Kidney tubule cell (primary cell): ENCODE measurements around the gene DLGAP4.

ENCODE experiments used
- DNase-seq: peaks from one replicate; pipeline ENCODE4 v3.0.0-alpha.2; 2018; ENCODE audit warnings: low spot score

The DLGAP4 gene

GRCh38 chr20:36333841-36334240, 27.7 kb downstream of the DLGAP4 start:
- no peak for DNase-seq

DNA sequence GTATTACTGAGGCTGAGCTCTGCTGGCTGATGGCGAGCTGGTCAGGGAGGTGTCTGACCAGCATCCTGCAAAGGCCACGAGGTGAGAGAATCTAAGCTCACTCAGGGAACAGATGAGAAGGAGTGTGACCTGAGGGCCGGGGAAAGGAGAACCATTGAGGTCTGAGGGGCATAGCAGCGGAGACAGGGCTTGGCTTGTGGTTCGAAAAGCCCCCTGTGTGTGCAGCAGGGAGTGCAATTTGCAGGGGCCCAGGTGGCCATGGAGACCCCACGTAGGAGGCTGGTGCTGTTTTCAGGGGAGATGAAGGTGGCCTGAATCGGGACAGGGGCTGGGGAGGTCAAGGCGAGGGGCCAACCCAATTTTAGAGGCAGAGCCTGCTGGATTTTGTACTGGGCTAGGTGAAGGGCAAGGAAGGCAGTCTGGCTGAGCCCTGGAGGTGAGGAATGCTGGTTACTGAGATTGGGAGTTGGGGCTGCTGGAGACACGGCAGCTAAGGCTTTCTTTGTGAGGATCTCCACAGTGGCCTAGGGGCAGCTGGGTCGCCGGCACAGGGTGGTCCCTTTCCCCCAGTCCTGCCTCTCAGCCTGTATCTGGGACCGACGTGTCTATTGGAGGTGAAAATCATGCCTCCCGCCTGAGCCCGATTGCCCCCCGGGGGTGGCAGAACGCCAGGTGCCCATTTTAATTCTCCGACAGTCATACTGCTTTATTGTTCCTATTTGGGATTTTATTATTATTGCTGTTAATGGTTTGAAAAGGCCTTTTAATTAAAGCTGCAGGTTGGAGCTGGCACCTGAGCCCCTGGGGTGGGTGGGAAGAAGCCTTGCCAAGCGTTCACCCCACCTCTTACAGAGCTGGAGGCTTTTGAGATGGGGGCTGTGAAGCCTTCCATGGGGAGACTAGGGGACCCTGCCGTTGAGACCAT, 28.4 kb downstream of the DLGAP4 start:
- no peak for DNase-seq

DNA sequence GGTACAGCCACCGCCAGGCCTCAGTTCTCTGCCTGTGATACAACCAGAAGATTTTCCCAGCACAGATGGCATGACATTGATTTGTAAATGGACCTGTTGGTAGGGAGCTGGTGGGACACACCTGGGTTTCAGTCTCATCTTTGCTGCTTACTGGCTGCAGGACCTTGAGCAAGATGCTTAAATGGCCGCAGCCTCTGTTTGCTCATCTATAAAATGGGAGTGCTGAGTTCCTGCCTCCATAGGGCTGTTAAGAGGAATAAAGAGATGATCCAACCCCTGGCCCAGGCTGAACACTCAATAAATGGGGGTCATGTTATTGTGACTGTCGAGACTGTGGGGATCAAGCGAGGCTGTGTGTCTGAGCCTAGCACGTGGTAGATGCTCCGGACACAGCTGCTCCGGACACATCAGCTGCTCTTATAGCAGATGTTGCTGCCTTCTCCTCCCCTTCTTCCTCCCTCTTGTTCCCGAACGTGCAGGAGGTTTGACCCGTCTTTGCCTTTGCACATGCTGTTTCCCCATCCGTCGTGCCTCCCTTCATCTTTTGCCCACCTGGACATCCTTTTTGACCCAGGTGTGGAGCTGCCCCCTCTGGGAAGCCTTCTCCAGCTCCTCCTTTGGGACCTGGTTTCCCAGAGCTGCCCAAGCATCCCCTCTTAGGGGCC, 29.2 kb downstream of the DLGAP4 start:
- DNase-seq, result no peak

GRCh38 chr20:36336204-36336603, 30.1 kb downstream of the DLGAP4 start:
- DNase-seq, result no peak

GRCh38 chr20:36336954-36337704, 31.0 kb downstream of the DLGAP4 start:
- DNase-seq, result no peak

- no peak for DNase-seq
These were observed 31.7 kb downstream of the DLGAP4 start for GRCh38 chr20:36337886-36338285.

DNA sequence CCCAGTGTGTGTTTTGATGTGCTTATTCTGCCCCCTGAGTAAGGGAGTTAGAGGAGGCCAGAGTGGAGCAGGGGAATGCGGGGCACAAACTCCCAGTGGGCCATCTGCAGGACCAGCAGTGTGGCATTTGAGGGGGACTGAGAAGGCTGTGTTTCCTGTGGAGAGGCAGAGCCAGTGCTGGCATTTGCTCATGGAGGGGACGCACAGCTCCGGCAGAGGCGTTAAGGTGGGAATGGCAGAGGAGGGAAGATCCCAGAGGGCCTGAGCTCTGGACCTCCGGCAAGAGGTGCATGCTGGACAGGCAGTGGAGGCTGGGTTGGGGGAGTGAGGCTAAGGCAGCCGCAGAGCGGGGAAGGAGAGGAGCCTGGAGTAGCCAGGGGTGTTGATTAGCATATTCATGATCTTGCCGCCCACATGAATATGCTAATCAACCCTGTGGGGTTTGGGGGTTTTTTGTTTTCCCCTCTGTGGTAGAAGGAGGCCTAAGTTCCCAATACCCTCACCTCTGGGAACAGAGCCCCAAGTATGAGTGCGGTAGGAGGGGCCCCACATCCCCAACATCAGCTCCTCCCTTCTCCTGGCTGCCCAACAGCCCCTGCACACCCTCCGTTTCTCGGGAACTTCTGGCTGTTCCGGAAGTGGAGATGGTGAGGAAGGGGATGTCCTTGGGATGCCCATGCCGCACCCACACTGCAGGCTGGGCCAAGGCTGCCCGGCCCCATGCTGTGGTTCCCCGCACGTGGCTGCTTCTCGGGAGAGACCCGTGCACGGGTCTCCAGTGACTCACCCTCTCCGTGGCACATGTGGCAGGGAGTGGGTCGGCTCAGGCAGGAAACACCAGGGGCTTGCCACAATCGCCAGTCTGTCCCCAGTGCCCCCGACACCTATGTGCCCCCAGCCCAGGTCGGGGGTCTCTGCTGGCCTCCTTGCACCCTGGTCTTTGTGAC, 33.8 kb downstream of the DLGAP4 start:
- no peak for DNase-seq

DNA sequence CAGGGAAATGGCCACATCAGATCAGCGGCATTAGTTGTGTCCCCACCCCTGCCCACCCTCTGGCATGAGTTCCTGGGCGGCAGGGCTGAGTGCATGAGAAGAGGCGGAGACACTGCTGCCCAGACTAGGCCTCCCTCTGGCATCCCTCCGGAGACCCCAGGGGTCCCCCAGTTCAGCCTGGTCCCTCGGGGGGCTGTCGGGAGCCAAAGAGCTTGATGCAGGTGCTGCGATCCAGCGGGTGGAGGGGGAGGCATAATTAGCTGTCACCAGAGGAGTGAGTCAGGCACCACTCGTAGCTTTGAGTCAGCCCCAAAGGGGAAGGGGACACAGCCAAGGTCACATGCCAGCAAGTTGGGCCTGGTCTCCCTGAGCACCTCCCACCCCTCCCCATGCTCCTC, 34.5 kb downstream of the DLGAP4 start:
- no peak for DNase-seq

- no peak for DNase-seq
These were observed 35.3 kb downstream of the DLGAP4 start for GRCh38 chr20:36341331-36342020.

GRCh38 chr20:36342331-36343120, 36.4 kb downstream of the DLGAP4 start:
- no peak for DNase-seq

- DNase-seq, result no peak
These were observed 37.5 kb downstream of the DLGAP4 start for GRCh38 chr20:36343641-36344040.

- DNase-seq, result peak; percentile 46
These were observed 38.5 kb downstream of the DLGAP4 start for GRCh38 chr20:36344517-36345132.

DNA sequence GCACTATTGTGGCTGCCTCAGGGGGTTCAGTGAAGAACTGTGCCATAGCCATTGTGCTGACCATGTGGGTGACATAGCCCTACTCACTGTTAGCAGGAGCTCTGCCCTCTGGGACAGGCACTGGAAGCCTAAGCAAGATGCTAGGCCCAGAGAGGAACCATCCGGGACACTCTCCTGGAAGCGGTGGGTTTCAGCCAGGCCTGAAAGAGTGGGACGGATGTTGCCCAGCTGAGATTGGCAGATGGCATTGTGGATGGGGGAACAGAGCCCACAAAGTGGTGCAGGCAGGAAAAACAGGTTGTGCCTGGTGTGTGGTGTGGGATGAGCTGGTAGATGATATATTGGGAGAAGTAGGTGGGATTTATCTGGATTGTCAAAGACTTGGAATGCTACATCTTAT, 40.1 kb downstream of the DLGAP4 start:
- no peak for DNase-seq

DNA sequence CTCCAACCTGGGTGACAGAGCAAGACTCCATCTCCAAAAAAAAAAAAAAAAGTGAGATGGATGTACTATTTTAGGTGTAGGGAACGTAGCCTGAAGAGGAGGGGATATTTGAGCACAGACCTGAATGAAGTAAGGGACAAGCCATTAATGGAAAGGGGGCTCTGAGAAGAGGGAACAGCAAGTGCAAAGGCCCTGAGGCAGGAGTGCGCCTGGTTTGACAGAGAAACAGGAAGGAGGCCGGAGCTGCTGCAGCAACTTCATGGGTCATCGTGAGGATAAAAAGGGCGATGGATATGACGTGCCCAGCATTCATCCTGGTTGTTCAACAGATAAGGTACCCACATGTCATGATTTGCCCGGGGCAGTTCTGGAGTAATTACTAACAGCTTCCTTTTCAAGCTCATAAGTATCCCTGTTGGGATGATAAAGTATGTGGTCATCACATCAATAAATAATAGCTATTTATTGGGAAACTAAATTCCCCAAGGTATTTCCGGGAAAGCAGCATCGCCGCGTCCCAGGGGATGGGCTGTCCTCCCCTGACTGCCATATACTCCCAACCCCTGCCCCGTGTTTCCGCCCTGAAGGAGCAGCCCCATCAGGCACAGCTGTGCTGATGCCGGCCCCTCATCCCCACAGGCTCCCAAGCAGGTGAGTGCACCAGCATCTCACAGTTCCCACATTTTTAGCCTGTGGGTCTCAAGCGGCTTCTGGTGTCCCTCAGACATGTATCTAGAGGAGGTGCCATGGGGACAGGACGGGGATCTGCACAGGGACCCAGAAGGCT, 43.4 kb downstream of the DLGAP4 start:
- DNase-seq, result no peak

DNA sequence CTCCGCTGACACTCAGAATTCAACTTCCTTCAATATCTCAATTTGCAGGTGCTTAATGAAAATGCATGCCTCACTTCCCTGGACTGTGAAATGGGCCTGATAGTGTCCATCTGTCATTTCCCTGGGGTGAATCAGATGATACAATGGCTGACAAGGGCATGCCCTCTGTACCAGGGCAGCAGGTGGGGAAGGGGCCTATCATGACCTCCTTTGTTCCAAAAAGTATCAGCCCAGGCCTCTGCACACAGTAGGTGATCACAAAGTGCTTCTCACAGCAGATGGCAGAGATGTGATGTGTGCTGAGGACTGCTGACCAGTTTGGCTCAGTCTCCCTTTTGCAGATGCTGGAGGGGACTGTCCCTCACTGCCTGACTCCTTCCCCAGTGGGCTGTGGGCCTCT, 44.3 kb downstream of the DLGAP4 start:
- no peak for DNase-seq

GRCh38 chr20:36351937-36352336, 45.8 kb downstream of the DLGAP4 start:
- DNase-seq, result no peak

- no peak for DNase-seq
These were observed 46.9 kb downstream of the DLGAP4 start for GRCh38 chr20:36352843-36353553.

DNA sequence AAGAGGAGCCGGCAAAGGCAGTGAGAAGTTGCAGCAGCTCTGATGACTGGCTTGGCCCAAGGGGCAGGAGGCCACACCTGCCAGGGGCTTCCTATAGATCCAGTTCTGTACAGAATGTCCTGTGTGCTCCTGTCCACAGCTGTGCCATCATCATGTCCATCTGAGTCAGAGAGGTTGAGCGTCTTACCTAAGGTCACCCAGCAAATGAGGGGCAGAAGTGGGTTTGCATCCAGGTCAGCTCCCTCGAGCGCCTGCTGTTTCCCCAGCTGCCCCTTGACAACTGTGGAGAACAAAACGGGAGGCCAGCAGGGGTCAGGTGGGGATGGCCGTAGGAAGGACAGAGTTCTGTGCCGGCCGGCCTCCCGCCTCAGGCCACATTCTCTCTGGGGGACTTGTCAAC, 47.6 kb downstream of the DLGAP4 start:
- no peak for DNase-seq
